GM12878 (cell line): ENCODE measurements around the gene PGAP3. TPM values are rescaled to one million over a fixed set of nuclear protein-coding genes. Genes with fewer than 3 reads are reported as not detected.

Experiments used
- BHLHE40 ChIP-seq, 2 experiments: fragments of 450-650 bp in 1 of 2; IDR thresholded peaks; 2 replicates each; pipeline ENCODE4 v1.6.1; 2011 to 2017; ENCODE audit warnings: low read depth in 2 of 2, borderline replicate concordance in 1 of 2, improper control_type of control experiment in 1 of 2, low read length in 1 of 2, mild to moderate bottlenecking in 1 of 2
- CEBPB ChIP-seq, 2 experiments: fragments of 150-350 bp in 1 of 2; IDR thresholded peaks; 2 replicates each; pipeline ENCODE4 v1.6.1; 2012 to 2014; ENCODE audit warnings: low read depth in 2 of 2, low read length in 2 of 2, borderline replicate concordance in 1 of 2, inconsistent platforms in 1 of 2
- CREB1 ChIP-seq: IDR thresholded peaks from 2 replicates; pipeline ENCODE4 v1.6.1; 2012; ENCODE audit warnings: low read depth, mild to moderate bottlenecking, inconsistent platforms
- E2F8 ChIP-seq: fragments of 450-650 bp; IDR thresholded peaks from 2 replicates; pipeline ENCODE4 v1.6.1; 2018; ENCODE audit warnings: mild to moderate bottlenecking, low read depth, moderate library complexity; ENCODE audit not compliant: partially characterized antibody
- JUNB ChIP-seq: IDR thresholded peaks from 2 replicates; pipeline ENCODE4 v1.6.1; 2016; ENCODE audit warnings: antibody characterized with exemption, mild to moderate bottlenecking
- KAT2A ChIP-seq: conservative IDR thresholded peaks from 2 replicates; pipeline ENCODE4 v1.6.1; 2011; ENCODE audit warnings: low read depth, low read length; ENCODE audit not compliant: control insufficient read depth
- MAX ChIP-seq: IDR thresholded peaks from 2 replicates; pipeline ENCODE4 v1.6.1; 2012; ENCODE audit warnings: low read depth, low read length, improper control_type of control experiment
- MYB ChIP-seq: fragments of 150-350 bp; IDR thresholded peaks from 2 replicates; pipeline ENCODE4 v1.6.1; 2014; ENCODE audit warnings: mild to moderate bottlenecking, low read depth, low read length, borderline replicate concordance
- NFIC ChIP-seq: IDR thresholded peaks from 2 replicates; pipeline ENCODE4 v1.6.1; 2012; ENCODE audit warnings: low read depth, mild to moderate bottlenecking, inconsistent platforms, low read length, moderate library complexity
- NFXL1 ChIP-seq: fragments of 450-650 bp; IDR thresholded peaks from 2 replicates; pipeline ENCODE4 v1.6.1; 2017; ENCODE audit warnings: antibody characterized with exemption, mild to moderate bottlenecking, borderline replicate concordance
- NFYB ChIP-seq: IDR thresholded peaks from 2 replicates; pipeline ENCODE4 v1.6.1; 2011; ENCODE audit warnings: low read depth, mild to moderate bottlenecking, low read length, improper control_type of control experiment, moderate library complexity; ENCODE audit not compliant: insufficient read depth
- NR2F1 ChIP-seq: fragments of 450-650 bp; conservative IDR thresholded peaks from 2 replicates; pipeline ENCODE4 v1.6.1; 2017; ENCODE audit warnings: mild to moderate bottlenecking
- PAX8 ChIP-seq: fragments of 450-650 bp; IDR thresholded peaks from 2 replicates; pipeline ENCODE4 v1.6.1; 2017; ENCODE audit warnings: mild to moderate bottlenecking, moderate library complexity
- POU2F2 ChIP-seq: IDR thresholded peaks from 3 replicates; pipeline ENCODE4 v1.6.1; 2011; ENCODE audit warnings: low read depth, mild to moderate bottlenecking, low read length, borderline replicate concordance
- RB1 ChIP-seq: fragments of 450-650 bp; formaldehyde crosslinking; IDR thresholded peaks from 2 replicates; pipeline ENCODE4 v1.6.1; 2017; ENCODE audit warnings: mild to moderate bottlenecking, borderline replicate concordance
- SIX5 ChIP-seq: IDR thresholded peaks from 2 replicates; pipeline ENCODE4 v1.6.1; 2011; ENCODE audit warnings: mild to moderate bottlenecking, low read depth, low read length, moderate library complexity; ENCODE audit not compliant: severe bottlenecking
- SP1 ChIP-seq: IDR thresholded peaks from one replicate; pipeline ENCODE4 v1.6.1; 2011; ENCODE audit warnings: low read depth, low read length
- TCF3 ChIP-seq: IDR thresholded peaks from 2 replicates; pipeline ENCODE4 v1.6.1; 2012; ENCODE audit warnings: low read depth, mild to moderate bottlenecking, low read length, borderline replicate concordance; ENCODE audit not compliant: insufficient read depth
- USF2 ChIP-seq: IDR thresholded peaks from 2 replicates; pipeline ENCODE4 v1.6.1; 2011; ENCODE audit warnings: low read depth, low read length, improper control_type of control experiment, borderline replicate concordance
- ZBTB40 ChIP-seq: fragments of 450-650 bp; IDR thresholded peaks from 2 replicates; pipeline ENCODE4 v1.6.1; 2016; ENCODE audit warnings: mild to moderate bottlenecking, moderate library complexity, borderline replicate concordance
- polyA plus RNA-seq, 11 experiments: library from polyadenylated mRNA; depleted of rRNA in 4 of 11; unstranded in 6 of 11; stranded (reverse) in 5 of 11; fragments of >200 nt; fragmentation: Nextera tagmentation in 4 of 11; fragmentation: Illumina TruSeq in 1 of 11; extraction: Ambion mirVana in 4 of 11; extraction: Trizol in 1 of 11; gene quantifications; 1 replicate in 1 of 11; 2 replicates in 10 of 11; pipeline versions ENCODE4 v1.2.1 to v1.2.3, GENCODE V29; 2011 to 2016; ENCODE audit warnings: inconsistent platforms in 2 of 11, missing spikeins in 2 of 11, low read depth in 1 of 11
- total RNA-seq, 4 experiments: library from RNA; depleted of rRNA in 3 of 4; stranded (reverse); fragments of >200 nt in 3 of 4; fragmentation: Illumina TruSeq in 1 of 4; extraction: Trizol in 1 of 4; gene quantifications; 2 replicates each; pipeline versions ENCODE4 v1.2.1 to v1.2.3, GENCODE V29; 2013 to 2021

The PGAP3 gene
- total and polyA plus RNA-seq, 10 of the 15 experiments (the other 5 are each of a cell fraction or from before 2014, with no cell fraction given), result 0.21 to 10.0 (median 5.3) TPM

- TF ChIP-seq NFIC, result no peak
- TF ChIP-seq RB1, result no peak; the same call in 1 of the 2 replicates
- no peak for TF ChIP-seq NFXL1
- peak; percentile 91 for TF ChIP-seq USF2
- TF ChIP-seq KAT2A, result no peak
- TF ChIP-seq CREB1, result peak; percentile 92
- no peak for TF ChIP-seq E2F8
- no peak for TF ChIP-seq SIX5
- TF ChIP-seq JUNB, result no peak
- 0 out of 2 replicates have a peak, but pooled peaks have one; percentile 49 for TF ChIP-seq TCF3
- no peak for TF ChIP-seq CEBPB (IDR thresholded peaks at IDR 0.05; ENCODE audit: borderline replicate concordance in 1 of 2, low read depth in 2 of 2, low read length in 2 of 2)
- peak; percentile 92 for TF ChIP-seq MAX
- TF ChIP-seq BHLHE40 (IDR thresholded peaks at IDR 0.05; ENCODE audit: borderline replicate concordance in 1 of 2, low read depth in 2 of 2, low read length in 1 of 2), result peak; percentile 98 to 99
- TF ChIP-seq MYB, result no peak
- peak; percentile 44 for TF ChIP-seq SP1
- no peak for TF ChIP-seq PAX8
- peak; percentile 98 for TF ChIP-seq NR2F1
- 0 out of 3 replicates have a peak, but pooled peaks have one; percentile 29 for TF ChIP-seq POU2F2
- no peak for TF ChIP-seq ZBTB40
- TF ChIP-seq NFYB, result no peak
Observed at GRCh38 chr17:39730095-39730921, 42.5 kb upstream of the PGAP3 start, which contains the start of gene MIEN1 (continued).
